GM12872 (cell line): ENCODE data around the gene CRYBB3.

Experiments used
- CTCF ChIP-seq: IDR thresholded peaks from 3 replicates; pipeline ENCODE4 v1.5.1; 2011; ENCODE audit warnings: low read depth, mild to moderate bottlenecking, low read length, moderate library complexity; ENCODE audit not compliant: insufficient read depth

The CRYBB3 gene

GRCh38 chr22:25167834-25168601 lies 31.6 kb upstream of the CRYBB3 start:
- TF ChIP-seq CTCF: no peak

GRCh38 chr22:25169278-25170031 lies 30.2 kb upstream of the CRYBB3 start:
- TF ChIP-seq CTCF: no peak

GRCh38 chr22:25170426-25170980 lies 29.2 kb upstream of the CRYBB3 start:
- TF ChIP-seq CTCF: no peak

- peak; percentile 66 for TF ChIP-seq CTCF
Measured at GRCh38 chr22:25172153-25172552, 27.5 kb upstream of the CRYBB3 start.

GRCh38 chr22:25174156-25174887 lies 25.3 kb upstream of the CRYBB3 start:
- no peak for TF ChIP-seq CTCF

GRCh38 chr22:25174888-25175411 lies 24.7 kb upstream of the CRYBB3 start:
- TF ChIP-seq CTCF: no peak

- no peak for TF ChIP-seq CTCF
Measured at GRCh38 chr22:25176175-25176574, 23.5 kb upstream of the CRYBB3 start.
